HCT116 (cell line): ENCODE measurements around the gene CERK. TPM values are rescaled to one million over a fixed set of nuclear protein-coding genes. Genes with fewer than 3 reads are reported as not detected.

Experiments used
- ATAC-seq: fragments of 200-7000 bp; cut with Tn5 transposase; 2 replicates; pipeline ENCODE4 v1.9.1; 2020; ENCODE audit warnings: mild to moderate bottlenecking, moderate library complexity
- BruUV-seq: library from RNA; stranded (reverse); fragments of 400-500 nt; replicated peaks from 2 replicates; lab custom pipeline; 2021; lab: Mats Ljungman, UMichigan
- CTCF ChIA-PET: fragments of 300-600 bp; sonication (Branson Sonifier 250); formaldehyde crosslinking; loops from one replicate; lab custom pipeline; 2021; ENCODE audit warnings: antibody characterized with exemption; lab: Charles Lee
- POLR2A ChIA-PET: fragments of 300-600, 350-600 bp; sonication (Branson Sonifier 250); formaldehyde crosslinking; loops from one replicate; lab custom pipeline; 2021; ENCODE audit warnings: antibody characterized with exemption; lab: Charles Lee
- RAD21 ChIA-PET, 2 experiments: fragments of 300-600 bp; sonication (Branson Sonifier 250); formaldehyde crosslinking; loops; one replicate each; lab custom pipeline; 2023; ENCODE audit warnings: low total read pairs in 2 of 2; ENCODE audit not compliant: uncharacterized antibody in 2 of 2, unreplicated experiment in 2 of 2, low non-redundant PET in 1 of 2; lab: Charles Lee
- DNase-seq: peaks from one replicate; pipeline ENCODE4 v3.0.0-alpha.2; 2010; ENCODE audit warnings: low read depth, low spot score
- H2AFZ ChIP-seq: fragments of 200-600 bp; shearing (Covaris generic), sonication (generic); 2 replicates; pipeline ENCODE4 v1.6.1; 2017; ENCODE audit warnings: low read depth, mixed run types, mixed read lengths, antibody characterized with exemption, low read length; ENCODE audit not compliant: poor library complexity, severe bottlenecking
- H3K27ac ChIP-seq: 2 replicates; pipeline ENCODE4 v1.5.1; 2012; ENCODE audit warnings: low read depth, low read length
- H3K27me3 ChIP-seq: fragments of 200-600 bp; sonication (generic); 2 replicates; pipeline ENCODE4 v1.6.1; 2016; ENCODE audit warnings: mixed run types, low read length, mixed read lengths; ENCODE audit not compliant: insufficient read depth
- H3K36me3 ChIP-seq, 2 experiments: fragments of 200-500 bp in 1 of 2; fragments of 200-600 bp in 1 of 2; sonication (Bioruptor generic) in 1 of 2; sonication (generic) in 1 of 2; 2 replicates each; pipeline versions ENCODE4 v1.5.1 to v1.6.1; 2014 to 2016; ENCODE audit warnings: low read length in 2 of 2, inconsistent platforms in 1 of 2, mixed read lengths in 1 of 2, mixed run types in 1 of 2; ENCODE audit not compliant: insufficient read depth in 2 of 2, control insufficient read depth in 1 of 2
- H3K4me1 ChIP-seq, 2 experiments: fragments of 200-600 bp in 1 of 2; sonication (generic) in 1 of 2; 2 replicates each; pipeline versions ENCODE4 v1.5.1 to v1.6.1; 2012 to 2017; ENCODE audit warnings: low read length in 2 of 2, inconsistent platforms in 1 of 2, mild to moderate bottlenecking in 1 of 2, mixed read lengths in 1 of 2, mixed run types in 1 of 2, moderate library complexity in 1 of 2; ENCODE audit not compliant: insufficient read depth in 2 of 2, control insufficient read depth in 1 of 2
- H3K4me2 ChIP-seq: fragments of 200-600 bp; sonication (generic); 2 replicates; pipeline ENCODE4 v1.6.1; 2017; ENCODE audit warnings: mixed run types, low read length, mixed read lengths
- H3K4me3 ChIP-seq, 2 experiments: fragments of 200-600 bp in 1 of 2; sonication (generic) in 1 of 2; replicated peaks in 1 of 2; 2 replicates each; pipeline ENCODE4 v1.5.1; 2011 to 2016; ENCODE audit warnings: low read length in 2 of 2, control low read depth in 1 of 2, low read depth in 1 of 2, mild to moderate bottlenecking in 1 of 2, mixed read lengths in 1 of 2, mixed run types in 1 of 2
- H3K79me2 ChIP-seq: fragments of 200-600 bp; sonication (generic); 2 replicates; pipeline ENCODE4 v1.6.1; 2017; ENCODE audit warnings: mild to moderate bottlenecking, mixed run types, low read length, moderate library complexity, mixed read lengths; ENCODE audit not compliant: insufficient read depth
- H3K9ac ChIP-seq: fragments of 200-600 bp; sonication (generic); 2 replicates; pipeline ENCODE4 v1.6.1; 2016; ENCODE audit warnings: low read length, mixed read lengths
- H3K9me2 ChIP-seq: fragments of 200-600 bp; sonication (generic), shearing (Covaris generic); 2 replicates; pipeline ENCODE4 v1.6.1; 2017; ENCODE audit warnings: mixed run types, mild to moderate bottlenecking, moderate library complexity; ENCODE audit not compliant: insufficient read depth
- H3K9me3 ChIP-seq, 2 experiments: fragments of 200-500 bp in 1 of 2; fragments of 200-600 bp in 1 of 2; sonication (Bioruptor generic) in 1 of 2; sonication (generic) in 1 of 2; 2 replicates each; pipeline ENCODE4 v1.6.1; 2014 to 2017; ENCODE audit warnings: low read length in 2 of 2, mixed read lengths in 2 of 2, inconsistent platforms in 1 of 2, low read depth in 1 of 2, mild to moderate bottlenecking in 1 of 2, mixed run types in 1 of 2, moderate library complexity in 1 of 2; ENCODE audit not compliant: control insufficient read depth in 1 of 2, insufficient read depth in 1 of 2
- H4K20me1 ChIP-seq: fragments of 200-600 bp; sonication (generic), shearing (Covaris generic); 2 replicates; pipeline ENCODE4 v1.6.1; 2017; ENCODE audit warnings: mixed run types, mild to moderate bottlenecking, moderate library complexity; ENCODE audit not compliant: insufficient read depth
- CBX3 ChIP-seq: IDR thresholded peaks from 2 replicates; pipeline ENCODE4 v1.6.1; 2012; ENCODE audit warnings: low read depth
- CEBPB ChIP-seq: IDR thresholded peaks from 2 replicates; pipeline ENCODE4 v1.6.1; 2012; ENCODE audit warnings: low read depth
- EZH2phosphoT487 ChIP-seq: fragments of 200-600 bp; IDR thresholded peaks from 2 replicates; pipeline ENCODE4 v1.6.1; 2018; ENCODE audit warnings: antibody characterized with exemption, borderline replicate concordance
- FOSL1 ChIP-seq: IDR thresholded peaks from 2 replicates; pipeline ENCODE4 v1.6.1; 2012; ENCODE audit warnings: low read depth
- JUND ChIP-seq: IDR thresholded peaks from 2 replicates; pipeline ENCODE4 v1.6.1; 2012
- POLR2A ChIP-seq: IDR thresholded peaks from 2 replicates; pipeline ENCODE4 v1.7.0; 2011; ENCODE audit warnings: borderline replicate concordance; ENCODE audit not compliant: insufficient read depth, insufficient read length; ENCODE audit errors: extremely low read depth
- POLR2AphosphoS5 ChIP-seq: IDR thresholded peaks from 2 replicates; pipeline ENCODE4 v1.6.1; 2011; ENCODE audit warnings: mild to moderate bottlenecking, low read depth, low read length, moderate library complexity
- SIN3A ChIP-seq: IDR thresholded peaks from 2 replicates; pipeline ENCODE4 v1.6.1; 2012; ENCODE audit warnings: low read depth
- SP1 ChIP-seq: IDR thresholded peaks from 2 replicates; pipeline ENCODE4 v1.6.1; 2012; ENCODE audit warnings: low read depth
- SRF ChIP-seq: IDR thresholded peaks from 2 replicates; pipeline ENCODE4 v1.6.1; 2012; ENCODE audit warnings: low read depth
- TCF7L2 ChIP-seq: IDR thresholded peaks from 2 replicates; pipeline ENCODE4 v1.7.0; 2011; ENCODE audit warnings: borderline replicate concordance, inconsistent platforms; ENCODE audit not compliant: insufficient read depth, insufficient read length; ENCODE audit errors: extremely low read depth
- YY1 ChIP-seq: IDR thresholded peaks from 2 replicates; pipeline ENCODE4 v1.6.1; 2011; ENCODE audit warnings: low read length, low read depth, moderate library complexity, mild to moderate bottlenecking; ENCODE audit not compliant: insufficient replicate concordance; ENCODE audit errors: extremely low read depth
- ZNF274 ChIP-seq: fragments of 200-500 bp; sonication (Bioruptor generic); IDR thresholded peaks from 2 replicates; pipeline ENCODE4 v1.6.1; 2014; ENCODE audit warnings: mild to moderate bottlenecking, low read depth, low read length, inconsistent platforms
- intact Hi-C: fragments of 100-400 bp; cut with micrococcal nuclease; formaldehyde crosslinking; loops from 2 replicates; pipeline ENCODE4 v1.10.0; 2022
- total RNA-seq: library from RNA; stranded (reverse); gene quantifications from one replicate; pipeline ENCODE4 v1.2.1, GENCODE V29; 2021; ENCODE audit not compliant: unreplicated experiment
- TF ChIP-seq, protein P1 (sequence below): IDR thresholded peaks from 2 replicates; pipeline ENCODE4 v1.6.1; 2012
- TF ChIP-seq, protein P2 (sequence below): IDR thresholded peaks from 2 replicates; pipeline ENCODE4 v1.6.1; 2012

Gene CERK
- total RNA-seq, 1 experiment from 2014 or later, result 35.0 TPM

DNA sequence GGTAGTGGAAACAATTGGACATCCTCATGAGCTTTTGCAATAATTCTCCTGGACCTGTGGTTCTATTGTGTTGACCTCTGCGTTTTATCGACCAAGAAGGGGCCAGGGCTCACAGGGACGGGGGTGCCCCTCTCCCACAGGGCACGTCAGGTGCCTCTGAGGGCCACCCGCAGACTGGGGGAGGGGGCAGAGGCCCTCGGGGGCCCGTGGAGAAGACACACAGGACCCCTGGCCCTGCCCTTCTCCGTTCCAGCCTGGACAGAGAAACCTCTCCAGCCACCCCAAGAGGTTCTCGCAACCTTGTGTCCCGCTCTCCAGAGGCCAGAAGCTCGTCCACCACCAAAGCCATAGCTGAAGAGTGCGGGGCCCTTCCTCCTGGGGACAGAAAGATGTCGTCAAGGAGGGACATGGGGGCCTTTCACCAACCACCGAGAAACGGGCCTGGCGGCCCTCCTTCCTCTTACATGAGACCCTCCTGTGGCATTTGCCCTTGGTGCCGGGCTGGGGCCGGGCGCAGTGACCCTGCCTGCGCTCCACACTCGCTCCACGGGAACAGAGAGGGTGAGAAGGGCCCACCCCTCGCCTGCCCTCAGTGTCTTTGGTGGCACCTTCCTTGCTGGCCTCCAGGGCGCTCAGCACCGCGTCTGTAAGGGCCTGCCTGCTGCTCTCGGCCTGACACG, 60.6 kb downstream of the CERK start:
- Histone ChIP-seq H3K36me3 (no peaks in the 10 kb centered on the region), H3K4me1 (no peaks in the 10 kb centered on the region), H3K27me3 (no peaks in the 10 kb centered on the region), H3K4me3 (no peak overlapping the region), H4K20me1 (no peaks in the 10 kb centered on the region), H3K9me3 (no peaks in the 10 kb centered on the region), H2AFZ (no peak overlapping the region), H3K9ac (no peak overlapping the region), H3K4me2 (no peak overlapping the region), H3K9me2 (no peaks in the 10 kb centered on the region), H3K79me2 (no peaks in the 10 kb centered on the region), H3K27ac (no peak overlapping the region)
- no peak for ATAC-seq
- ChIA-PET POLR2A (no interaction called here), CTCF (no interaction called here), RAD21 (no interaction called here)
- TF ChIP-seq SRF (no peak), JUND (no peak), SP1 (no peak), CBX3 (no peak), POLR2AphosphoS5 (no peak), CEBPB (no peak), TCF7L2 (no peak), POLR2A (no peak), FOSL1 (no peak), YY1 (no peak), SIN3A (no peak), EZH2phosphoT487 (no peak), ZNF274 (no peak)
- TF ChIP-seq, protein P1, sequence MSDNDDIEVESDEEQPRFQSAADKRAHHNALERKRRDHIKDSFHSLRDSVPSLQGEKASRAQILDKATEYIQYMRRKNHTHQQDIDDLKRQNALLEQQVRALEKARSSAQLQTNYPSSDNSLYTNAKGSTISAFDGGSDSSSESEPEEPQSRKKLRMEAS, result no peak
- TF ChIP-seq, protein P2, sequence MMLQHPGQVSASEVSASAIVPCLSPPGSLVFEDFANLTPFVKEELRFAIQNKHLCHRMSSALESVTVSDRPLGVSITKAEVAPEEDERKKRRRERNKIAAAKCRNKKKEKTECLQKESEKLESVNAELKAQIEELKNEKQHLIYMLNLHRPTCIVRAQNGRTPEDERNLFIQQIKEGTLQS, result no peak
- intact Hi-C loops, result no loop called here
- TSS peak; percentile 41 for BruUV-seq
- DNase-seq, result no peak
